Esophagus (tissue), 2 donors: ENCODE results near the gene CSRP1. TPM values are rescaled to one million over a fixed set of nuclear protein-coding genes. Genes with fewer than 3 reads are reported as not detected.

Experiments
- H3K27ac ChIP-seq, 2 donors: one replicate each; pipeline ENCODE4 v1.5.1; 2013; ENCODE audit warnings: low read depth in 2 of 2, mild to moderate bottlenecking in 2 of 2, inconsistent platforms in 1 of 2, low read length in 1 of 2, moderate library complexity in 1 of 2
- H3K27me3 ChIP-seq, 2 donors: one replicate each; pipeline ENCODE4 v1.6.1; 2013; ENCODE audit warnings: low read length in 2 of 2, control low read depth in 1 of 2, mild to moderate bottlenecking in 1 of 2; ENCODE audit not compliant: insufficient read depth in 2 of 2, control insufficient read depth in 1 of 2
- H3K36me3 ChIP-seq, 2 donors: one replicate each; pipeline ENCODE4 v1.6.1; 2013; ENCODE audit warnings: low read length in 1 of 2; ENCODE audit not compliant: control insufficient read depth in 2 of 2, insufficient read depth in 2 of 2
- H3K4me1 ChIP-seq, 2 donors: one replicate each; pipeline ENCODE4 v1.6.1; 2013; ENCODE audit warnings: low read length in 1 of 2; ENCODE audit not compliant: control insufficient read depth in 2 of 2, insufficient read depth in 2 of 2
- H3K4me3 ChIP-seq, 2 donors: one replicate each; pipeline ENCODE4 v1.5.1; 2013; ENCODE audit warnings: low read length in 2 of 2, mild to moderate bottlenecking in 2 of 2, low read depth in 1 of 2, moderate library complexity in 1 of 2
- H3K9me3 ChIP-seq, 2 donors: one replicate each; pipeline ENCODE4 v1.6.1; 2013; ENCODE audit warnings: mild to moderate bottlenecking in 2 of 2, low read depth in 1 of 2, low read length in 1 of 2, moderate library complexity in 1 of 2; ENCODE audit not compliant: control insufficient read depth in 2 of 2, insufficient read depth in 1 of 2
- WGBS, 2 donors: extraction: QIAGEN DNeasy Blood & Tissue Kit; methylation state at CpG; one replicate each; pipeline ENCODE4 v1.1.7; 2013; 5-methylcytosine and 5-hydroxymethylcytosine counted together
- polyA plus RNA-seq, 2 donors: library from polyadenylated mRNA; stranded (reverse); fragments of 200-250 nt; gene quantifications; one replicate each; pipeline ENCODE4 v1.2.3, GENCODE V29; 2013
- donor health status: healthy with polysubstance abuse.
- donor health status: Bipolar disorder and iron deficiency.

CSRP1 gene
- polyA plus RNA-seq, 2 donors: 174 to 333 TPM

GRCh38 chr1:201452866-201453265 is 54.1 kb downstream of the CSRP1 start:
- Histone ChIP-seq H3K4me3 (no peak overlapping the region), H3K36me3 (no peaks in the 10 kb centered on the region), H3K27me3 (no peaks in the 10 kb centered on the region), H3K9me3 (no peaks in the 10 kb centered on the region), H3K4me1 (peaks cover 0 to 7% of the 10 kb centered on the region in 2 donors), H3K27ac (no peak overlapping the region)
- 58% methylated on average over 4 of the region's 4 CpGs for WGBS, 2 donors

- Histone ChIP-seq H3K9me3 (no peaks in the 10 kb centered on the region), H3K36me3 (no peaks in the 10 kb centered on the region), H3K4me1 (peaks cover 0 to 3% of the 10 kb centered on the region in 2 donors), H3K27me3 (no peaks in the 10 kb centered on the region), H3K4me3 (no peak overlapping the region), H3K27ac (peak overlapping the region in 1 of 2 donors; percentile 29)
- 29 to 30% methylated on average over 12 of the region's 12 CpGs for WGBS, 2 donors
Observed at GRCh38 chr1:201450721-201451291, 56.1 kb downstream of the CSRP1 start.

DNA sequence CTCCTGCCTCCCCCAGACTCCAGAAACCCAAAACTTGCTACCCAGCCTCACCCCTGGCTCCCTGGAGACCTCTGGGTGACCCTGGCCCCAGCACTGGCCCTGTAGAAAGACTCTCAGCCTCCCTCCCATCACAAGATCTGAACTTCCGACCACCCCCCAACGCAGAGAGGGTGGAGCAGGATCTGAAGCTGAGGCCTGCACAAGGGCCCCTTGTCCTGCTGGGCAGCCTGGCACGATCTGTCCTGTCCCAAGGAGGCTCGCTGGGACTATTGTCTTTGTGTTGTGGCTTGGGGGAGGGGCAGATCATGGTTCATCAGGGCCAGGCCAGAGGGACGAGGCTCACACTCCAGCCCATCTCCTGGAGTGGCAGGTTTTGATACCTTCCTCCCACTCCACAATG is 57.9 kb downstream of the CSRP1 start:
- H3K4me1 ChIP-seq: peaks cover 0 to 3% of the 10 kb centered on the region in 2 donors
- H3K4me3 ChIP-seq: no peak overlapping the region
- WGBS, 2 donors: 69 to 87% methylated on average over 5 of the region's 5 CpGs
- peak overlapping the region in 1 of 2 donors; percentile 20 for H3K27ac ChIP-seq
- no peaks in the 10 kb centered on the region for H3K9me3 ChIP-seq
- no peaks in the 10 kb centered on the region for H3K36me3 ChIP-seq
- no peaks in the 10 kb centered on the region for H3K27me3 ChIP-seq

GRCh38 chr1:201447903-201448871 is 58.7 kb downstream of the CSRP1 start:
- no peak overlapping the region for H3K4me3 ChIP-seq

DNA sequence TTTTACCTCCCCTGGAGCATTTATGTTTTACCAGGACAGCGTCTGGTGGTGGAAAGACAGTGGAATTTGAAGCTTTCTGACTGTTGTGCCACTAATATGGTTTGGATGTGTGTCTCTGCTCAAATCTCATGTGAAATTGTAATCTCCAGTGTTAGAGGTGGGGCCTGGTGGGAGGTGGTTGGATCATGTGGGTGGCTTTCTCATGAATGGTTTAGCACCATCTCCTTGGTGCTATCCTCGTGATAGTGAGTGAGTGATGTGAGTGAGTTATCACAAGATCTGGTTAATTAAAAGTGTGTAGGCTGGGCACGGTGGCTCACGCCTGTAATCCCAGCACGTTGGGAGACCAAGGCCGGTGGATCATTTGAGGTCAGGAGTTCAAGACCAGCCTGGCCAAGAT is 61.6 kb downstream of the CSRP1 start:
- Histone ChIP-seq H3K9me3 (no peaks in the 10 kb centered on the region), H3K27me3 (no peaks in the 10 kb centered on the region), H3K4me3 (no peak overlapping the region), H3K27ac (no peak overlapping the region), H3K36me3 (no peaks in the 10 kb centered on the region), H3K4me1 (peaks cover 0 to 3% of the 10 kb centered on the region in 2 donors)
- 89 to 91% methylated on average over 6 of the region's 6 CpGs for WGBS, 2 donors

More at GRCh38 chr1:201447903-201448871, 58.7 kb downstream of the CSRP1 start:
- no peaks in the 10 kb centered on the region for H3K27me3 ChIP-seq
- 28 to 29% methylated on average over 19 to 20 of the region's 20 CpGs for WGBS, 2 donors
- no peaks in the 10 kb centered on the region for H3K9me3 ChIP-seq
- H3K27ac ChIP-seq: no peak overlapping the region
- H3K36me3 ChIP-seq: no peaks in the 10 kb centered on the region
- H3K4me1 ChIP-seq: peaks cover 0 to 3% of the 10 kb centered on the region in 2 donors

GRCh38 chr1:201444792-201445191 is 62.1 kb downstream of the CSRP1 start:
- H3K4me3 ChIP-seq: no peak overlapping the region
- H3K27me3 ChIP-seq: no peaks in the 10 kb centered on the region
- 80 to 88% methylated on average over 4 of the region's 4 CpGs for WGBS, 2 donors
- H3K27ac ChIP-seq: no peak overlapping the region
- H3K36me3 ChIP-seq: no peaks in the 10 kb centered on the region
- peaks cover 0 to 3% of the 10 kb centered on the region in 2 donors for H3K4me1 ChIP-seq
- no peaks in the 10 kb centered on the region for H3K9me3 ChIP-seq

GRCh38 chr1:201443747-201444146 is 63.2 kb downstream of the CSRP1 start:
- no peaks in the 10 kb centered on the region for H3K27me3 ChIP-seq

DNA sequence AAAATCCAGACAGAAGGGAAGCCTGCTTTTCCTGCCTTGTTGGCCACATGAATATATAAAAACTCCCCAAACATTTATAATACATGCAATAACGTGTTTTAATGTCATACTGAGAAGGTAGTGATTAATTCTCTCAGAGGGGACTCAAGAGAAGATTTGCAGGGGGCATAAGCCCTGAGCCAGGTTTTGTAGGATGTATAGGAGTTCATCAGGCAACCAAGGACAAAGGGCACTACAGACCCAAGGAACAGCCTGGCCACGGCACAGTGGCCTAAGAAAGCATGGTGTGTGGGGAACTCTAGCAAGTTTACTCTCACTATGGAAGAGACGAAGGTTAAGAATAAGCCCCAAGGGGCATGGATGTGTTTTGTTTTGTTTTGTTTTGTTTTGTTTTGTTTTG is 70.0 kb downstream of the CSRP1 start:
- WGBS, 2 donors: 54 to 73% methylated on average over 3 of the region's 3 CpGs
- H3K27ac ChIP-seq: no peak overlapping the region
- H3K36me3 ChIP-seq: no peaks in the 10 kb centered on the region

More at GRCh38 chr1:201443747-201444146, 63.2 kb downstream of the CSRP1 start:
- Histone ChIP-seq H3K4me3 (no peak overlapping the region), H3K27ac (no peak overlapping the region), H3K4me1 (peaks cover 0 to 3% of the 10 kb centered on the region in 2 donors), H3K9me3 (no peaks in the 10 kb centered on the region), H3K36me3 (no peaks in the 10 kb centered on the region)
- WGBS, 2 donors: 90 to 95% methylated on average over 7 of the region's 7 CpGs

DNA sequence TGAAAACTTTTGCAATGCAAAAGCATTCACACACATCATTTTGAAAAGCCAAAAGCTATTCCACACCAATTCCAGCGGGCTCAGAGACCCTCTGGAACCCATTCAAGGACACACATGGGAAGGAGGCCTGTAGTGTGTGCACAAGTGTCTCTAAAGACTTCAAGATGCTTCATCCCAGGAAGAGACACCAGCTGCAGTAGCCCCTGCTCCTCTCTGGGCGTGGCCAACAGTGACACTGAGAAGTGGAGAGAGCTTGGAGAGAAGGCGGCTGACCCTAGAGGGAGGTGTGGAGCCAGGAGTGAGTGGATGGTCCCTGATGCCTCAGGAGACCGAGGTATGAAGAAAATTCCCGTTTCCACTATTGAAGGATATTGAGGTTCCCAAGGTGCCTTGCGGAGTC is 70.5 kb downstream of the CSRP1 start:
- WGBS, 2 donors: 73 to 76% methylated on average over 6 of the region's 6 CpGs
- Histone ChIP-seq H3K27me3 (no peaks in the 10 kb centered on the region), H3K4me1 (no peaks in the 10 kb centered on the region), H3K4me3 (no peak overlapping the region), H3K36me3 (no peaks in the 10 kb centered on the region), H3K9me3 (no peaks in the 10 kb centered on the region), H3K27ac (no peak overlapping the region)

More for the DNA sequence above, 70.0 kb downstream of the CSRP1 start:
- H3K4me3 ChIP-seq: no peak overlapping the region
- H3K9me3 ChIP-seq: no peaks in the 10 kb centered on the region
- H3K4me1 ChIP-seq: no peaks in the 10 kb centered on the region
- no peaks in the 10 kb centered on the region for H3K27me3 ChIP-seq
